ENCODE data around the gene GNRHR. TPM values are rescaled to one million over a fixed set of nuclear protein-coding genes. Genes with fewer than 3 reads are reported as not detected.

GNRHR gene
- total RNA-seq, 6 donors from 2014 or later, result not detected

DNA sequence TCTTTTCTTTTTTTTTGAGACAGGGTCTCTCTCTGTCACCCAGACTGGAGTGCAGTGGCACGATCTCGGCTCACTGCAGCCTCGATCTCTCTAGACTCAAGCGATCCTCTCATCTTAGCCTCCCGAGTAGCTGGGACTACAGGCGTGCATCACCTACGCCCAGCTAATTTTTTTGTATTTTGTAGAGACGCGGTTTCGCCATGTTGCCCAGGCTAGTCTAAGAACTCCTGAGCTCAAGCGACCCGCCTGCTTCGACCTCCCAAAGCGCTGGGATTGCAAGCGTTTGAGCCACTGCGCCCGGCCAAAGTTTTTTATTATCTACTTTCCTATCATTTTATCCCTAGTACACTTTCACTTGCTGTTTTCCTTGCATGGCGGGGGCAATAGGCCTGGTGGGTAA is 54.6 kb downstream of the GNRHR start:
- H3K4me1 ChIP-seq, result peaks cover 10 to 22% (median 17%) of the 10 kb centered on the region in 4 donors
- no peaks in the 10 kb centered on the region for H3K9me3 ChIP-seq
- ATAC-seq (ENCODE audit: low FRiP score in 2 of 2), result no peak
- no peaks in the 10 kb centered on the region for H3K36me3 ChIP-seq
- H3K27ac ChIP-seq, result peak overlapping the region in 1 of 4 donors; percentile 91
- no peak for TF ChIP-seq POLR2AphosphoS5 (IDR thresholded peaks at IDR 0.05)
- TF ChIP-seq EP300 (IDR thresholded peaks at IDR 0.05), result no peak
- TF ChIP-seq, protein P1, sequence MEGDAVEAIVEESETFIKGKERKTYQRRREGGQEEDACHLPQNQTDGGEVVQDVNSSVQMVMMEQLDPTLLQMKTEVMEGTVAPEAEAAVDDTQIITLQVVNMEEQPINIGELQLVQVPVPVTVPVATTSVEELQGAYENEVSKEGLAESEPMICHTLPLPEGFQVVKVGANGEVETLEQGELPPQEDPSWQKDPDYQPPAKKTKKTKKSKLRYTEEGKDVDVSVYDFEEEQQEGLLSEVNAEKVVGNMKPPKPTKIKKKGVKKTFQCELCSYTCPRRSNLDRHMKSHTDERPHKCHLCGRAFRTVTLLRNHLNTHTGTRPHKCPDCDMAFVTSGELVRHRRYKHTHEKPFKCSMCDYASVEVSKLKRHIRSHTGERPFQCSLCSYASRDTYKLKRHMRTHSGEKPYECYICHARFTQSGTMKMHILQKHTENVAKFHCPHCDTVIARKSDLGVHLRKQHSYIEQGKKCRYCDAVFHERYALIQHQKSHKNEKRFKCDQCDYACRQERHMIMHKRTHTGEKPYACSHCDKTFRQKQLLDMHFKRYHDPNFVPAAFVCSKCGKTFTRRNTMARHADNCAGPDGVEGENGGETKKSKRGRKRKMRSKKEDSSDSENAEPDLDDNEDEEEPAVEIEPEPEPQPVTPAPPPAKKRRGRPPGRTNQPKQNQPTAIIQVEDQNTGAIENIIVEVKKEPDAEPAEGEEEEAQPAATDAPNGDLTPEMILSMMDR (IDR thresholded peaks at IDR 0.05), result no peak
- TF ChIP-seq POLR2A (IDR thresholded peaks at IDR 0.05), result no peak
- WGBS, 2 donors, result 91 to 92% methylated on average over 18 of the region's 18 CpGs
- no peak for DNase-seq
- no peaks in the 10 kb centered on the region for H3K27me3 ChIP-seq
- peak overlapping the region in 2 of 4 donors; percentile 89 to 91 for H3K4me3 ChIP-seq

DNA sequence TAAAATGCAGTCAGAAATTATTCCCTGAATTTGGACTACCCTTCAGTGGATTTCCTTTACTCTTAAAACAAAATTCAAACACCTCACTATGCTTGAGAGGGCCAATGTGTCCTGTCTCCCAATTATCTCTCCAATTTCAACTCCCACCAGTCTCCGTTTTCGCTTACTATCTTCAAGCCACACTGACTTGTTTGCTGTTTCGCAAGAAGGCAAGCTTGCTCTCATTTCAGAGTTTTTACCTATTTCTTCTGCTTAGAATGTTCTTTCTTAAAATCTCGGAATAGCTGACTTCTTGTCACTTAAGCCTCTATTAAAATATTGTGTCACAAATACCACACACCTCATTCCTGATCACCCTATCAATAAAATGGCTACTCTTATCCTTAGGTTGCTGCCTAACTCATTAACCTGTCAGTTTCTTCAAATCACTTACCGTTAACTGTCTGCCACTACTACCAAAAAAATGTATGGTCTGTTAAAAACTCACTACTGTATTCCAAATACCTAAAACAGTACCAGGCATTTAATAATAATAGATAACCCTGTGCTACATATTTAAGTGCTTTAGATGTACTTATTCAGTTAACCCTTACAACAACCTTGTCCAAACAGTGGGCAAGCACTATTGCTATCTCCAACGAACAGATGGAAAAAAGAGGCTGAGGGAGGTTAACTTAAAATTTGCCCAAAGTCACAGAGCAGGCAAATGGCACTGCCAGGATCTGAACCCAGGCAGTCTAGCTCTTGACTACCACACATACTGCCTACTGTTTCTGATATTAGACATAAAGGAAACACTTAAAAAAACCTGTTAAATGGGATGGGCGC is 56.1 kb downstream of the GNRHR start:
- DNase-seq (no peak), ATAC-seq (ENCODE audit: low FRiP score in 2 of 2) (no peak)
- Histone ChIP-seq H3K36me3 (peaks cover 0 to 7% (median 0%) of the 10 kb centered on the region in 4 donors), H3K4me3 (no peak overlapping the region), H3K9me3 (no peaks in the 10 kb centered on the region), H3K27me3 (no peaks in the 10 kb centered on the region), H3K4me1 (peaks cover 10 to 22% (median 17%) of the 10 kb centered on the region in 4 donors), H3K27ac (no peak overlapping the region)
- 77 to 87% methylated on average over 7 of the region's 7 CpGs for WGBS, 2 donors
- TF ChIP-seq POLR2AphosphoS5 (IDR thresholded peaks at IDR 0.05) (no peak), EP300 (IDR thresholded peaks at IDR 0.05) (no peak), POLR2A (IDR thresholded peaks at IDR 0.05) (no peak)
- TF ChIP-seq, protein P1 (IDR thresholded peaks at IDR 0.05), result no peak

DNA sequence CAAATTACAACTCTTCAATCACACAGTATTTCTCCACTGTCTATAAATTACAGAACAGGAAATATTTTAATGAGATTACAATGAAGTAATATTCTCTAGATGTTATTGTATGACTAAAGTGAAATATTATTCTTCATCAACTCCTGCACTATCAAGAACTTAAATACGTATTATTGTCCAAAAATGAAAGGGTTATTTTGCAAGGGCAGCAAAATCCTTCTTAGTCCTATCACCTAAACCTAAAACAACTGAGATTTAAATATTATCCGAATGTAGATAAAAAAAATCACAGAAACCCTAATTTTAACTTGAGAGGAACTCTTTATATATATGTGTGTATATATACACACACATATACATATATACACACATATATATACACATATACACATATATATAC is 58.1 kb downstream of the GNRHR start:
- H3K4me3 ChIP-seq, result no peak overlapping the region
- ATAC-seq (ENCODE audit: low FRiP score in 2 of 2) (no peak), DNase-seq (no peak)
- peaks cover 7 to 13% (median 10%) of the 10 kb centered on the region in 4 donors for H3K4me1 ChIP-seq
- no peaks in the 10 kb centered on the region for H3K27me3 ChIP-seq
- no peak overlapping the region for H3K27ac ChIP-seq
- peaks cover 0 to 26% (median 6%) of the 10 kb centered on the region in 4 donors for H3K36me3 ChIP-seq
- no peak for TF ChIP-seq POLR2AphosphoS5 (IDR thresholded peaks at IDR 0.05)
- no peak for TF ChIP-seq EP300 (IDR thresholded peaks at IDR 0.05)
- TF ChIP-seq POLR2A (IDR thresholded peaks at IDR 0.05), result no peak
- TF ChIP-seq, protein P1 (IDR thresholded peaks at IDR 0.05), result no peak
- no peaks in the 10 kb centered on the region for H3K9me3 ChIP-seq
- WGBS, 2 donors, result 94 to 97% methylated on average over 2 of the region's 2 CpGs

DNA sequence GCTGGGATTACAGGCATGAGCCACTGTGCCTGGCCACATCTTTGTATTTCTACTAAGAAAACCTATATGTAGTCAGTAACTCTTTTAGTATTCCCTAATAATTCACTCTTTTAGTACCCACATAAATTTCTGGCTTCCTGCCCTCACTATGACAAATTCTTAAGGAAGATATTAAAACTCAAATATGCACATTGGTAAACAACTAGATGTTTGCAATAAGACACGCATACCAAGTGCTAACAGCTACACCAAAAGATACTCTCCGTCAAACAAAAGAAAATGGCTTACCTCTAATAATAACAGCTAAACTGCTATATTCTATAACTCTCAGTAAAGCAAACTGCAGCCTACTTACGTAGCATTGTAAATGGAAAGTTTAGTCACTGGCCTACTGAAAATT is 59.5 kb downstream of the GNRHR start:
- no peaks in the 10 kb centered on the region for H3K9me3 ChIP-seq
- no peak for DNase-seq
- H3K36me3 ChIP-seq, result peaks cover 0 to 26% (median 6%) of the 10 kb centered on the region in 4 donors
- TF ChIP-seq, protein P1 (IDR thresholded peaks at IDR 0.05), result no peak
- TF ChIP-seq POLR2A (IDR thresholded peaks at IDR 0.05) (no peak), EP300 (IDR thresholded peaks at IDR 0.05) (no peak), POLR2AphosphoS5 (IDR thresholded peaks at IDR 0.05) (no peak)
- no peak for ATAC-seq (ENCODE audit: low FRiP score in 2 of 2)
- H3K4me1 ChIP-seq, result peaks cover 1 to 8% (median 4%) of the 10 kb centered on the region in 4 donors
- H3K27me3 ChIP-seq, result no peaks in the 10 kb centered on the region
- H3K4me3 ChIP-seq, result no peak overlapping the region
- WGBS, 2 donors, result 87 to 91% methylated on average over 3 of the region's 3 CpGs
- H3K27ac ChIP-seq, result no peak overlapping the region

All from upper lobe of left lung (tissue), 6 donors.